H7 (cell line): ENCODE measurements around the gene TRA2A. TPM values are rescaled to one million over a fixed set of nuclear protein-coding genes. Genes with fewer than 3 reads are reported as not detected.

ENCODE experiments used
- DNase-seq: peaks from one replicate; pipeline ENCODE4 v3.0.0; 2012
- H3K27me3 ChIP-seq: 2 replicates; pipeline ENCODE4 v1.6.0; 2011; ENCODE audit warnings: mild to moderate bottlenecking, low read length; ENCODE audit not compliant: control insufficient read depth, insufficient read depth
- H3K36me3 ChIP-seq: replicated peaks from 2 replicates; pipeline ENCODE4 v1.5.1; 2011; ENCODE audit warnings: low read length; ENCODE audit not compliant: control insufficient read depth, insufficient read depth
- H3K4me3 ChIP-seq: 2 replicates; pipeline ENCODE4 v1.5.1; 2011; ENCODE audit warnings: low read depth, mild to moderate bottlenecking, control low read depth, low read length, moderate library complexity; ENCODE audit not compliant: insufficient read depth
- total RNA-seq: library from RNA; depleted of rRNA; stranded (reverse); fragments of >200 nt; shearing (Covaris generic); gene quantifications from 2 replicates; pipeline ENCODE4 v1.2.3, GENCODE V29; 2014; rRNA removed

The TRA2A gene
- total RNA-seq, 1 experiment from 2014 or later, result 24.9 TPM

- DNase-seq, result no peak
- Histone ChIP-seq H3K27me3 (no peaks in the 10 kb centered on the region), H3K4me3 (peak overlapping the region; percentile 98), H3K36me3 (no peaks in the 10 kb centered on the region)
These were observed 61.9 kb downstream of the TRA2A start for GRCh38 chr7:23469961-23470250.

GRCh38 chr7:23469150-23469960, 62.4 kb downstream of the TRA2A start:
- Histone ChIP-seq H3K36me3 (no peaks in the 10 kb centered on the region), H3K27me3 (no peaks in the 10 kb centered on the region), H3K4me3 (peak overlapping the region; percentile 98)
- peak; percentile 63 for DNase-seq

- Histone ChIP-seq H3K36me3 (no peaks in the 10 kb centered on the region), H3K4me3 (peak overlapping the region; percentile 98), H3K27me3 (no peaks in the 10 kb centered on the region)
- DNase-seq, result peak; percentile 53
These were observed 63.1 kb downstream of the TRA2A start for GRCh38 chr7:23468526-23469149.

- H3K36me3 ChIP-seq, result no peaks in the 10 kb centered on the region
- peak; percentile 64 for DNase-seq
- peak overlapping the region; percentile 98 for H3K4me3 ChIP-seq
- H3K27me3 ChIP-seq, result no peaks in the 10 kb centered on the region
These were observed 63.8 kb downstream of the TRA2A start for GRCh38 chr7:23467806-23468525.

- peak; percentile 38 for DNase-seq
- no peaks in the 10 kb centered on the region for H3K27me3 ChIP-seq
These were observed 64.4 kb downstream of the TRA2A start for GRCh38 chr7:23467291-23467805.

GRCh38 chr7:23462846-23463245, 68.9 kb downstream of the TRA2A start:
- H3K4me3 ChIP-seq, result no peak overlapping the region
- DNase-seq, result no peak

More at GRCh38 chr7:23467291-23467805, 64.4 kb downstream of the TRA2A start:
- peak overlapping the region; percentile 98 for H3K4me3 ChIP-seq
- no peaks in the 10 kb centered on the region for H3K36me3 ChIP-seq

GRCh38 chr7:23458044-23458443, 73.7 kb downstream of the TRA2A start:
- Histone ChIP-seq H3K27me3 (no peaks in the 10 kb centered on the region), H3K36me3 (peaks cover 2% of the 10 kb centered on the region)
- no peak for DNase-seq

More at GRCh38 chr7:23462846-23463245, 68.9 kb downstream of the TRA2A start:
- H3K27me3 ChIP-seq, result no peaks in the 10 kb centered on the region
- no peaks in the 10 kb centered on the region for H3K36me3 ChIP-seq

GRCh38 chr7:23456093-23456492, 75.7 kb downstream of the TRA2A start:
- no peak overlapping the region for H3K4me3 ChIP-seq
- H3K36me3 ChIP-seq, result peaks cover 2% of the 10 kb centered on the region
- no peak for DNase-seq
- H3K27me3 ChIP-seq, result no peaks in the 10 kb centered on the region

More at GRCh38 chr7:23458044-23458443, 73.7 kb downstream of the TRA2A start:
- H3K4me3 ChIP-seq, result no peak overlapping the region

GRCh38 chr7:23454881-23455526, 76.8 kb downstream of the TRA2A start:
- DNase-seq, result no peak
- H3K4me3 ChIP-seq, result no peak overlapping the region
- peaks cover 2% of the 10 kb centered on the region for H3K36me3 ChIP-seq
- H3K27me3 ChIP-seq, result no peaks in the 10 kb centered on the region

Other genes with a start within 250 kb of the TRA2A start
- gene MALSU1, start 232.6 kb downstream of the TRA2A start, total RNA-seq, result 100 and 108 TPM in 2 replicates
- gene IGF2BP3, start 61.5 kb downstream of the TRA2A start, total RNA-seq, result 75.6 and 108 TPM in 2 replicates
- gene CCDC126, start 65.4 kb upstream of the TRA2A start, total RNA-seq, result 3.9 and 4.3 TPM in 2 replicates
- gene FAM221A, start 148.2 kb upstream of the TRA2A start, total RNA-seq, result 16.6 and 21.7 TPM in 2 replicates
- 0.73 and 0.92 TPM in 2 replicates for gene STK31, start 178.2 kb upstream of the TRA2A start, total RNA-seq